ENCODE results near the gene BACH2.

DNA sequence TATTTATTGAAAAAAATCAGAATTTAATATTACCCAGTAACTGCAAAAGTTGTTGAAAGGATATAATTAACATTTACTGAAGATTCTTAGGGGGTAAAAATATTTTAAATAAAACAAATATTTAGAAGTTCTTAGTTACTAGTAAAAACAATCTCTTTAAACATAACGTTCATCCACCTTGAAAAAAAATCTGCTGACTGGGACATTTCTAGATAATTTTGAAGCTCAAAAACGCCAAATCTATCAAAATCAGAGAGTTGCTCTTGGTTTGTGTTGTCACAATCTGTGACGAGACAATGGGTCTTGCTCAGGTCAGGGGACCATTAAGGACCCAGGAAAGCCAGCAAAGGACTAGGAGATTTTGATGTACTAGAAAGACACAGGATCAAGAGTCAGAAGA is 177.0 kb downstream of the BACH2 start:
- TF ChIP-seq, protein P1, sequence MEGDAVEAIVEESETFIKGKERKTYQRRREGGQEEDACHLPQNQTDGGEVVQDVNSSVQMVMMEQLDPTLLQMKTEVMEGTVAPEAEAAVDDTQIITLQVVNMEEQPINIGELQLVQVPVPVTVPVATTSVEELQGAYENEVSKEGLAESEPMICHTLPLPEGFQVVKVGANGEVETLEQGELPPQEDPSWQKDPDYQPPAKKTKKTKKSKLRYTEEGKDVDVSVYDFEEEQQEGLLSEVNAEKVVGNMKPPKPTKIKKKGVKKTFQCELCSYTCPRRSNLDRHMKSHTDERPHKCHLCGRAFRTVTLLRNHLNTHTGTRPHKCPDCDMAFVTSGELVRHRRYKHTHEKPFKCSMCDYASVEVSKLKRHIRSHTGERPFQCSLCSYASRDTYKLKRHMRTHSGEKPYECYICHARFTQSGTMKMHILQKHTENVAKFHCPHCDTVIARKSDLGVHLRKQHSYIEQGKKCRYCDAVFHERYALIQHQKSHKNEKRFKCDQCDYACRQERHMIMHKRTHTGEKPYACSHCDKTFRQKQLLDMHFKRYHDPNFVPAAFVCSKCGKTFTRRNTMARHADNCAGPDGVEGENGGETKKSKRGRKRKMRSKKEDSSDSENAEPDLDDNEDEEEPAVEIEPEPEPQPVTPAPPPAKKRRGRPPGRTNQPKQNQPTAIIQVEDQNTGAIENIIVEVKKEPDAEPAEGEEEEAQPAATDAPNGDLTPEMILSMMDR (IDR thresholded peaks at IDR 0.05; ENCODE audit: poor library complexity, severe bottlenecking), result no peak
- TF ChIP-seq MXI1 (conservative IDR thresholded peaks at IDR 0.05; ENCODE audit: poor library complexity, severe bottlenecking), result no peak
- no peak for TF ChIP-seq EP300 (conservative IDR thresholded peaks at IDR 0.05; ENCODE audit: poor library complexity, severe bottlenecking)
